GM12864 (cell line): Measurements from ENCODE around the gene GFER.
"Not testable (repeated sequence)": the region's sequence is repeated elsewhere in the genome, so short reads cannot be mapped to it uniquely, and the experiment has no call there.

Experiments used
- DNase-seq: peaks from one replicate; pipeline ENCODE4 v3.0.0-alpha.2; 2011; ENCODE audit warnings: low read depth
- H3K4me3 ChIP-seq: 2 replicates; pipeline ENCODE4 v1.5.1; 2011; ENCODE audit warnings: mild to moderate bottlenecking, low read depth, low read length, control low read depth
- TF ChIP-seq, protein P1 (sequence below): IDR thresholded peaks from 2 replicates; pipeline ENCODE4 v1.5.1; 2011; ENCODE audit warnings: low read depth, mild to moderate bottlenecking, moderate library complexity, low read length, control low read depth, inconsistent platforms; ENCODE audit errors: missing control alignments

The GFER gene

DNA sequence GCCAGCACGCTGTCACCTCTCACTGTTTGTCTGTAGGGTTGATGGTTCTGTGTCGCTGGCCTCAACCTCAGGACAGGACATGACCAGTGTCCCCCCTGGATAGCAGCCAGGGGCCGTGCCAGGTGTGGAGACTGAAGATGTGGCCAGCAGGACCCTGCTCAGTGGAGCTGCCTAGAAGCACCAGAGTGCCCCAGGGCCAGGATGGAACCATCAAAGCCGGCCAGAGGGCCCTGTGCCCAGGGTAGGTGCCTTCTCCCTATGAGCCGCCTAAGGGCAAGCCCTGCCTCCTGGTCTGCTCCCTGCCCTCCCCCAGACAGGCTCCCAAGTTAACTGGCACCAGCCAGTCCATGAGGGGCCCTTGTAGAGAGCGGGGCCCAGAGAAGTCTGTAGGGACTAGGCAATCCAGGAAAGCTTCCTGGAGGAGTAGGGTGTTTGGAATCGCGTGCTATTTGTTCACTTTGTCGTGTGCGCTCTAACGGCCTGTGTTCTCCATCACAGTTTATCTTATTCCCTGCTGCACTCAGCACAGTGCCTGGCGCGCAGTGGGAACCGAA lies 25.2 kb upstream of the GFER start:
- H3K4me3 ChIP-seq, result no peak overlapping the region
- TF ChIP-seq, protein P1, sequence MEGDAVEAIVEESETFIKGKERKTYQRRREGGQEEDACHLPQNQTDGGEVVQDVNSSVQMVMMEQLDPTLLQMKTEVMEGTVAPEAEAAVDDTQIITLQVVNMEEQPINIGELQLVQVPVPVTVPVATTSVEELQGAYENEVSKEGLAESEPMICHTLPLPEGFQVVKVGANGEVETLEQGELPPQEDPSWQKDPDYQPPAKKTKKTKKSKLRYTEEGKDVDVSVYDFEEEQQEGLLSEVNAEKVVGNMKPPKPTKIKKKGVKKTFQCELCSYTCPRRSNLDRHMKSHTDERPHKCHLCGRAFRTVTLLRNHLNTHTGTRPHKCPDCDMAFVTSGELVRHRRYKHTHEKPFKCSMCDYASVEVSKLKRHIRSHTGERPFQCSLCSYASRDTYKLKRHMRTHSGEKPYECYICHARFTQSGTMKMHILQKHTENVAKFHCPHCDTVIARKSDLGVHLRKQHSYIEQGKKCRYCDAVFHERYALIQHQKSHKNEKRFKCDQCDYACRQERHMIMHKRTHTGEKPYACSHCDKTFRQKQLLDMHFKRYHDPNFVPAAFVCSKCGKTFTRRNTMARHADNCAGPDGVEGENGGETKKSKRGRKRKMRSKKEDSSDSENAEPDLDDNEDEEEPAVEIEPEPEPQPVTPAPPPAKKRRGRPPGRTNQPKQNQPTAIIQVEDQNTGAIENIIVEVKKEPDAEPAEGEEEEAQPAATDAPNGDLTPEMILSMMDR, result no peak
- no peak for DNase-seq

DNA sequence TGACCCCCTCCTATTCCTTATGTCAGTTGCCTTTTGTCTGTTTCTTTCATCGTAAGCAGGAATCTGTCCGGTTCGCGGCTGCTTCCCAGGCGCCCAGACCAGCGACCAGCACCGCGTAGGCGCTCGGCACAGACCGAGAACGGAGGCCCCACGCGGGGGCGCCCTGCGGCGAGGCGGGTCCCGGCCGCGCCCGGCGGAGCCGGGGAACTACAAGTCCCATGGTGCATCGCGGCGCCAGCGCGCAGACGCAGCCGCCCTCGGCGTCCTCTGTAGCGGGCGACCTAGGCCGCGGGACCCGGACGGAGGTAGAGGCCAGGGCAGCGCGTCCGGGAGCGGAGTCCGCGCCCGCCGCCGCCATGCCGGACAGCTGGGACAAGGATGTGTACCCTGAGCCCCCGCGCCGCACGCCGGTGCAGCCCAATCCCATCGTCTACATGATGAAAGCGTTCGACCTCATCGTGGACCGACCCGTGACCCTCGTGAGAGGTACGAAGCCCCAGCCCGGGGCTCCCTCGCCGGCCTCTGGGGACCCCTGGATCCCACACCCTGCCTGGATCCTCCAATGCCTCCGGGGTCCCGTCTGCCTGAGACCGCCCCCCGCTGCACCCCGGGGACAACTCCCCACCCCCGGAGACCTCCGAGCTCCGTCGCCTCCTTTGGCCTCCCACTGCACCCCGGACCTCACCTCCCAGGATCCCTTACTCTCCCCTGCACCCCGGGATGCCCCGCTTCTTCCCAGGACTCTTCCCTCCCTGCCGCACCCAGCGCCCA lies 24.5 kb upstream of the GFER start, which contains the start of gene NDUFB10:
NDUFB10 (plus strand) TSS at position 270 of the 771 bp plus-strand sequence; CDS start at position 357, 87 bp downstream.
- TF ChIP-seq, protein P1, result peak; percentile 72
- no peak for DNase-seq
- H3K4me3 ChIP-seq, result peak within 1 kb of the TSS; percentile 95

DNA sequence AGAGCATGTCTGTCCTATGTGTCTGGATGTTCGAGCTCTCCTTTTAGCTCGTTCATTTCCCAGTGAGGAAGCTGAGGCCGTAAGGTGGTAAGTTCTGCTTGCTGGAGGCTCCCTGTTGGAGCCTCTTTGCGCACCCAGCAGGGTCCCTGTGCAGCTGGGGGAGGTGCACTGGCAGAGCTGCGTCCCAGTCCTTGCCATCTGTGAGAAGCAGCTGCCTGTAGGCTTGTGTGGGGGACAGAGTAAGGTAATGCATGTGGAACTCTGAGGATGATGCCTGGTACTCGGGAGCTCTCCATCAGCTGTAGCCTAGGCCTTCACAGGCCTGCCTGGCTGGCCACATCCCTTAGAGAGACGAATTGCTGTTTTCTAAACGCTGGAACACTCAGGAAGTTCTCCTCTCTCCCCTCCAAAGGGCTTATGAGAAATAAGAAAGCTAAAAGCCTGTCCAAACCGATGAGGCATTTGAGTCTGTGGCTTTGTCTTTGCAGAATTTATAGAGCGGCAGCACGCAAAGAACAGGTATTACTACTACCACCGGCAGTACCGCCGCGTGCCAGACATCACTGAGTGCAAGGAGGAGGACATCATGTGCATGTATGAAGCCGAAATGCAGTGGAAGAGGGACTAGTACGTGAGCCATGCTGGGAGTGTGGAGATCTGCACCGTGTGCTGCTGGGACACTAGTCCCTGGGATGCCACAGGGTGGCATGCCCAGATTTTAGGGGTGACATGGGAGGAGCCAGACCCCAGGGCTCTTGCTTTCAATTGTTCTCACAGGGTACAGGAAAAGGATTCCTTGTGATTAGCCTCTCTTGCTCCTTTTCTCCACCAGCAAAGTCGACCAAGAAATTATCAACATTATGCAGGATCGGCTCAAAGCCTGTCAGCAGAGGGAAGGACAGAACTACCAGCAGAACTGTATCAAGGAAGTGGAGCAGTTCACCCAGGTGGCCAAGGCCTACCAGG lies 23.0 kb upstream of the GFER start:
- peak overlapping the region; percentile 95 for H3K4me3 ChIP-seq
- DNase-seq, result no peak
- TF ChIP-seq, protein P1, result no peak

DNA sequence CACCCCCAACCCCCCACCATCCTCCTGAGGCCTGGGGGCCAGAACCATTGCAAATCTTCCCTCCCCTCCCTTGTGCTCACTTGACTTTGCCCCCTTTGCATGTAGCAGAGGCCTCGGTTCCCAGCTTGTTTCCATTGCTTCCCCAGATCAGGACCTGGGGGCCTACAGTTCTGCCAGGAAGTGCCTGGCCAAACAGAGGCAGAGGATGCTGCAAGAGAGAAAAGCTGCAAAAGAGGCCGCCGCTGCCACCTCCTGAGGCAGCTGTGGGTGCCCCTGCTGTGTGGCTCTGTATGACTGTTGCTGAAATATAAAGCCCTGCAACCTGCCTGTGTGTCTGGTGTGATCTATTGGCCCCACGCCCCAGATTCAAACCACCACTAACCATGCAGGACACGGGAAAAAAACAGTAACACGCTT lies 22.3 kb upstream of the GFER start:
- TF ChIP-seq, protein P1, result no peak
- peak overlapping the region; percentile 35 for H3K4me3 ChIP-seq
- no peak for DNase-seq

DNA sequence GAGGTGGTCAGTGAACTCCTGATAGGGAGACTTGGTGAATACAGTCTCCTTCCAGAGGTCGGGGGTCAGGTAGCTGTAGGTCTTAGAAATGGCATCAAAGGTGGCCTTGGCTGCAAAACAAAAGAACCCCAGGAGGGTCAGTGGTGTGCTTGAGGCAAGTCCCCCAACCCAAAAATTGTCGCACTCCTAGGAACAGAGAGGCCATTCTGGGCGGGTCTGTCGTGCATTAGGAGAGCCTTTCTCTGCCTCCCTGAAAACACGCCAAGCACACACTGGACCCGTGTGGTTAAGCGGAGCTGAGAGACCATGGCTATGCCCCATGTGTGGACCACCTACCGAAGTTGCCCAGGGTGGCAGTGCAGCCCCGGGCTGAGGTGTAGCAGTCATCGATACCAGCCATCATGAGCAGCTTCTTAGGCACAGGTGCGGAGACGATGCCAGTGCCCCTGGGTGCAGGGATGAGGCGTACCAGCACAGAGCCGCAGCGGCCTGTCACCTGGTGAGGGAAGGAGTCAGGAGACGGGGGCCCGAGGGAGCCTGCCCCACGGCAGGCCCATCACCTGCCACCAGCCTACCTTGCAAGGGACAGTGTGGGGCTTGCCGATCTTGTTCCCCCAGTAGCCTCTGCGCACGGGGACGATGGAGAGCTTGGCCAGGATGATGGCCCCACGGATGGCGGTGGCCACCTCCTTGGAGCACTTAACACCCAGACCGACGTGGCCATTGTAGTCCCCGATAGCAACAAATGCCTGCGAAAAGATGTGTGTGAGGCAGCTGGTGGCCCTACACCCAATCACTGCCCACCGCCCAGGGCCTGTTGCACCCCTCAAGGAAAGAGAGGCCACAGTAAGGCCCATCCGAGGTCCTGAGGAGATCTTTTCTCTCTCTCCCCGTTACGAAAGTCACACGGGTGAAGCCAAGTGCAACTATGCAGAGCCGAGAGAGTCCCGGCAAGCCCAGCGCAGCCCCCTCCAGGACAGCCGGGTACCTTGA lies 21.5 kb upstream of the GFER start:
- H3K4me3 ChIP-seq, result peak overlapping the region; percentile 72
- not testable (repeated sequence) for DNase-seq

DNA sequence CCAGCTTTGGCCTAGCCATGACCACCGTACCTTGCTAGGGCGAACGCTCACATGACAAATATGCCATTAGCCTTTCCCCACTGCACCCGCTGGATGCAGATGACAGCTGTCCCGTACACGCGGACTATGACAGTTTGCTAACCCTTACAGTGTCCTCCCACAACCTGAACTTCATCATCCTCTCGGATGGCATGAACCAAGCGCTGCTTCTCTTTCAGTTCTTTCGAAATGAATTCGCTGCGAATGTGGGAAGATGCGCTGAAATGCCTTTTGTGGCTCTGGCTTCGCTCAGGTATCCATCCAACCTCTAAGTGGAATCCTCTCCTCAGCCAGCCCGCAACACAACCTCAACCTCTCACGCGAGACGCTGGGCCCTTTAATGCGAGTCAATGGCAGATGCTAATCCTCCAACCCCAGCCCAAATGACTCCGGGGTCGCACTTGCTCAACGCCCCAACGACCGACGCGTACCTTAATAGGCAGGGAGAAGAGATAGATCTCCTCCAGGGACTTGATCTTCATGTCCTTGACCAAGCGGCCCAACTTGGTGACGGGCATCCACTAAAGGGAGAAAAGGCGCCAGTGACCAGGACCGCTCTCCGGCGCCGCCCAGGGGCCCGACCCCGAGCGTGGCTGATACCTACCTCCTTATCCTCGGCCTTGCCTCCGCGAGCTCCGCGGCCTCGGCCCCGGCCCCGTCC lies 20.0 kb upstream of the GFER start:
- peak overlapping the region; percentile 72 for H3K4me3 ChIP-seq
- no peak for DNase-seq
- TF ChIP-seq, protein P1, result peak; percentile 27
